ENCODE data around the gene MINDY4. TPM values are rescaled to one million over a fixed set of nuclear protein-coding genes. Genes with fewer than 3 reads are reported as not detected.

Gene MINDY4
- total RNA-seq, 1 donor from 2014 or later: 20.1 TPM

DNA sequence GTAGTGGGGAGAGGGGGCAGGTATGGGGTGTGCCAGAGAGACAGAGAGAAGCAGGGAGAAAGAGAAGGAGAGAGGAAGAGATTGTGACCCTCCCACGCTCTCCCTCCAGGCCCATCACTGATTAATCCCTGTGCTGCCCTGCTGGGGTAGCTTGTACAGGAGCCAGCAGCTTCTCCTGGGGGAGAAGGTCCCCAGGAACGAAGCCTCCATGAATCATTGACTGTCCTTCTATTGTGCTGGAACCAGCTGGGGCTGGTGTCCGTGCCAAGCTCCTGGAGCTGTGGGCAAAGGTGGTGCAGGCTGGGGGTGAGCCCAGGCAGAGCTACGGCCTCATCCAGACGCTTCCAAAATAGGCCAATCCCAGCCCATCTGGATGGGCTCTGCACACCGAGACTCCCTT lies 161.3 kb downstream of the MINDY4 start:
- no peaks in the 10 kb centered on the region for H3K36me3 ChIP-seq
- H3K27ac ChIP-seq: no peak overlapping the region
- H3K9me3 ChIP-seq: no peaks in the 10 kb centered on the region
- ATAC-seq: no peak
- intact Hi-C loops (cut with DNase I): no loop called here
- no peak for DNase-seq
- H3K27me3 ChIP-seq: no peaks in the 10 kb centered on the region
- peaks cover 3% of the 10 kb centered on the region for H3K4me1 ChIP-seq
- TF ChIP-seq, protein P1, sequence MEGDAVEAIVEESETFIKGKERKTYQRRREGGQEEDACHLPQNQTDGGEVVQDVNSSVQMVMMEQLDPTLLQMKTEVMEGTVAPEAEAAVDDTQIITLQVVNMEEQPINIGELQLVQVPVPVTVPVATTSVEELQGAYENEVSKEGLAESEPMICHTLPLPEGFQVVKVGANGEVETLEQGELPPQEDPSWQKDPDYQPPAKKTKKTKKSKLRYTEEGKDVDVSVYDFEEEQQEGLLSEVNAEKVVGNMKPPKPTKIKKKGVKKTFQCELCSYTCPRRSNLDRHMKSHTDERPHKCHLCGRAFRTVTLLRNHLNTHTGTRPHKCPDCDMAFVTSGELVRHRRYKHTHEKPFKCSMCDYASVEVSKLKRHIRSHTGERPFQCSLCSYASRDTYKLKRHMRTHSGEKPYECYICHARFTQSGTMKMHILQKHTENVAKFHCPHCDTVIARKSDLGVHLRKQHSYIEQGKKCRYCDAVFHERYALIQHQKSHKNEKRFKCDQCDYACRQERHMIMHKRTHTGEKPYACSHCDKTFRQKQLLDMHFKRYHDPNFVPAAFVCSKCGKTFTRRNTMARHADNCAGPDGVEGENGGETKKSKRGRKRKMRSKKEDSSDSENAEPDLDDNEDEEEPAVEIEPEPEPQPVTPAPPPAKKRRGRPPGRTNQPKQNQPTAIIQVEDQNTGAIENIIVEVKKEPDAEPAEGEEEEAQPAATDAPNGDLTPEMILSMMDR (IDR thresholded peaks at IDR 0.05): no peak
- no peak overlapping the region for H3K4me3 ChIP-seq

DNA sequence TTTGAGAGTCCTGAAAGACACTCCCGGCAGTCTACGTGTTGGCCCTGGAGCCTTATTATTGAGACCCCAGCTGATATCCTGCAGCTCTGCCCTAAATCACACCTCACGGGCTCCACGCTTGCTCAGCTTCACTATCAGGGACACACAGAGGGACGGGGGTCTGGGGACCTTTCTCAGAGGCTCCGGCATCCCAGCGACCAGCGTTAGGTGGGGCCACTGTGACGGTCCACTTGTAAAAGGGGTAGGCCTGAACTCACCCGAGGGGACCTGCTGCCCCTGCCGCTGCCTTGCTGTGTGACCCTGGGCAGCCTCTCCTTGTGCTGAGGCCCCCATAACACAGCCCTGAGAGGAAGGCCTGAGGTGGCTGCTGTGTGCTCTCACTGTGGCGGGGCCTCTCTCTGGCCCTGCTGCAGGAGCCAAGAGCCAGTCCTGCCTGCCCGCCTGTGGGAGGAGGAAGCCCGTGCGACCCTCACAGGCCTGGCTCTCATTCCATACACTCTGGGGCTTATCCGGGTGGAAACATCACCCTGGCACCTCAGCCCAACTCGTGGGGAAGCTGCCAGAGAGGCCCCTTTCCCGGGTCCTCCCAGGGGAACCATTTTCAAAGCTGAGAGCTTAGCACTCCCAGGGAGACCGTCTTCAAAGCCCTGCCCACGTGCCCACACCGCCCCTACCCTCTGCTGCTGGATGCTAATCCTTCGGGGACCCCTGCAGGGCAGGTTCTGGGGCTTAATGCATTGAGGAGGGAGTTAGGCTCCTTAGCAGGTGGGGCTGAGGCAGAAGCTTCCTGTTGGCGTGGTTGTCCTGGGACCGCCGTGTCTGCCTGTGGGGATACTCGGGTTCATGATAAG lies 162.1 kb downstream of the MINDY4 start:
- Histone ChIP-seq H3K9me3 (no peaks in the 10 kb centered on the region), H3K4me3 (no peak overlapping the region), H3K36me3 (no peaks in the 10 kb centered on the region), H3K27me3 (no peaks in the 10 kb centered on the region), H3K4me1 (peaks cover 4% of the 10 kb centered on the region), H3K27ac (no peak overlapping the region)
- intact Hi-C loops (cut with DNase I): no loop called here
- DNase-seq (peak; percentile 53), ATAC-seq (no peak)
- TF ChIP-seq, protein P1 (IDR thresholded peaks at IDR 0.05): no peak

GRCh38 chr7:30934225-30934624 lies 163.0 kb downstream of the MINDY4 start:
- ATAC-seq: no peak
- intact Hi-C loops (cut with DNase I): no loop called here
- no peaks in the 10 kb centered on the region for H3K9me3 ChIP-seq
- peak; percentile 31 for DNase-seq
- no peaks in the 10 kb centered on the region for H3K27me3 ChIP-seq
- H3K27ac ChIP-seq: no peak overlapping the region
- no peaks in the 10 kb centered on the region for H3K36me3 ChIP-seq
- TF ChIP-seq, protein P1 (IDR thresholded peaks at IDR 0.05): no peak
- peaks cover 10% of the 10 kb centered on the region for H3K4me1 ChIP-seq
- H3K4me3 ChIP-seq: no peak overlapping the region

DNA sequence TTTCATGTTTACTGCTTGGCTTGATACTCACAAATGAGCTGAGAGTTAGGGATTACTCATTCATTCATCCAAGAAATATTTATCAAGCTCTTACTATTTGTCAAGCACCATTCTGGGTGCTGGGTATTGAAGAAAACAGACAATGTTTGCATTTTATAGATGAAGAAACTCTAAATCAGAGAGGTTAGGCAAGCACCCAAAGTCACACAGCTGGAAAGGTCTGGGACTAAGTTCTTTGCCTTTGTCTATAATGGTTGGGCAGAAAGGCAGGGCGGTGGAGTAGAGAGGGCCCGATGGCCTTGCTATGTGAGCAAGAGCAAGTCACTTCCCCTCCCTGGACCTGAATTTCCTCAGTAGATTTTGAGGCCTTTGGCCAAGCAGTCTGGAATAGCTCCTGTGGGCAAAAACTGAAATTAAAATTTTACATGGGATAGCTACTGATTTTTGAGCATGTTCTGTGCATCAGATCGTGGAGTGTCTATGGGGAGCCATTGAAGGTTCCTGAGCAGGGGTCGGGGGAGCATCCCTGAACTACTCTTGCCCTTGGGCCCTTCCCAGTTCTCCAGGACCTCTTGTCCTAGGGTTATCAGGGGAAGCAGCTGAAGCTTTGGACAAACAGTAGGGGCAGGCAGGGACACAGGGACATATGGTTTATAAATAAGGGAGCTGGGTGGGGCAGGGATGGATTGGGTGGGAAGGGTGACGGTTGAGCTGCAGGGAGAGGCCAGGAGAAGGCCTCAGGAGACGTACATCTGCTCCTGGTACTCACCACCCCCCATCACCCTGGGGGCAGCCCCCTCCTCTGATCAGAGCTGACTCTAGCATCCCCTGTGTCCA lies 163.7 kb downstream of the MINDY4 start:
- Histone ChIP-seq H3K4me1 (peaks cover 10% of the 10 kb centered on the region), H3K36me3 (no peaks in the 10 kb centered on the region), H3K27ac (peak overlapping the region; percentile 11), H3K9me3 (no peaks in the 10 kb centered on the region), H3K27me3 (no peaks in the 10 kb centered on the region), H3K4me3 (no peak overlapping the region)
- TF ChIP-seq, protein P1 (IDR thresholded peaks at IDR 0.05): no peak
- ATAC-seq (peak; percentile 12), DNase-seq (no peak)
- intact Hi-C loops (cut with DNase I): no loop called here

DNA sequence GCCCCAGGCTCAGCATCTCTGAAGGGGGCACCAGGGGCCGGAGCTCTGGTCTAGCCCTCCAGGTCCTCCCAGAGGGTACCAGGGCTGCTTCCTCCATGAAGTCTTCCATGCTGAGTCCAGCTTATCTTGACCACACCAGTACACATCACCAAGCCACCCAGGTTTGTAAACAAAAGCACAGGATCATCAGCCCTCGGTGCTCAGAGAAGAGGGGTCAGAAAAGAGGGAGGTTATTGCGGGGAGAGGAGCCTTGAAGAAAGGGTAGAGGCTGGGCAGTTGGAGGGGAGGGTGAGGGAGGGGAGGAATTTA lies 164.3 kb downstream of the MINDY4 start:
- Histone ChIP-seq H3K4me3 (no peak overlapping the region), H3K27ac (no peak overlapping the region), H3K4me1 (peaks cover 10% of the 10 kb centered on the region), H3K27me3 (no peaks in the 10 kb centered on the region), H3K36me3 (no peaks in the 10 kb centered on the region), H3K9me3 (no peaks in the 10 kb centered on the region)
- no peak for DNase-seq
- no peak for ATAC-seq
- TF ChIP-seq, protein P1 (IDR thresholded peaks at IDR 0.05): no peak
- intact Hi-C loops (cut with DNase I): no loop called here

Measured in upper lobe of right lung (tissue), 1 donor.